Psoas muscle (tissue), 8 donors: ENCODE results near the gene WSCD2. TPM values are rescaled to one million over a fixed set of nuclear protein-coding genes. Genes with fewer than 3 reads are reported as not detected.

Experiments
- ATAC-seq, 4 donors: fragments of 200-7000 bp; cut with Tn5 transposase; one replicate each; pipeline ENCODE4 v1.9.1; 2020; ENCODE audit warnings: moderate library complexity in 3 of 4, mild to moderate bottlenecking in 2 of 4
- DNase-seq, 2 donors: peaks; one replicate each; pipeline ENCODE4 v3.0.0-alpha.2; 2020
- H3K27ac ChIP-seq: fragments of 200-600 bp; one replicate; pipeline ENCODE4 v1.8.0; 2022
- H3K27me3 ChIP-seq, 3 donors: fragments of 200-600 bp in 1 of 3; one replicate each; pipeline versions ENCODE4 v1.6.1 to v1.8.0; 2013 to 2022; ENCODE audit warnings: low read length in 2 of 3, mild to moderate bottlenecking in 2 of 3, moderate library complexity in 1 of 3; ENCODE audit not compliant: insufficient read depth in 3 of 3
- H3K36me3 ChIP-seq, 2 donors: fragments of 200-600 bp in 1 of 2; one replicate each; pipeline versions ENCODE4 v1.6.1 to v1.8.0; 2013 to 2022; ENCODE audit warnings: low read depth in 1 of 2, mild to moderate bottlenecking in 1 of 2, moderate library complexity in 1 of 2; ENCODE audit not compliant: insufficient read depth in 1 of 2
- H3K4me1 ChIP-seq: fragments of 200-600 bp; one replicate; pipeline ENCODE4 v1.8.0; 2022
- H3K4me3 ChIP-seq: fragments of 200-600 bp; one replicate; pipeline ENCODE4 v1.8.0; 2022; ENCODE audit warnings: mild to moderate bottlenecking
- H3K9me3 ChIP-seq: fragments of 200-600 bp; one replicate; pipeline ENCODE4 v1.8.0; 2022
- CTCF ChIP-seq: fragments of 200-600 bp; IDR thresholded peaks from one replicate; pipeline ENCODE4 v1.8.0; 2022; ENCODE audit warnings: antibody characterized with exemption
- WGBS, 3 donors: extraction: QIAGEN DNeasy Blood & Tissue Kit; methylation state at CpG; one replicate each; pipeline versions ENCODE4 v1.1.6 to v1.1.7; 2013; 5-methylcytosine and 5-hydroxymethylcytosine counted together
- intact Hi-C, 2 donors: fragments of 100-400 bp; cut with DNase I; formaldehyde crosslinking; loops; one replicate each; pipeline versions ENCODE4 v1.11.0 to v1.14.2; 2022
- polyA plus RNA-seq, 3 donors: library from polyadenylated mRNA; stranded (reverse); fragments of 200-250 nt; gene quantifications; one replicate each; pipeline ENCODE4 v1.2.3, GENCODE V29; 2013
- total RNA-seq, 4 donors: library from RNA; stranded (reverse); fragmentation: NEBNext Ultra II Directional in 2 of 4; extraction: Animal tissue kit (Norgen Biotek cat#: 25700) in 2 of 4; gene quantifications; one replicate each; pipeline versions ENCODE4 v1.2.1 to v1.2.4, GENCODE V29; 2021 to 2023
- donor health status: healthy with polysubstance abuse.
- donor health status: DM: no; HTN: no; CAD: no; lungs with moderate emphysema.
- donor health status: Bipolar disorder and iron deficiency.
- donor health status: healthy.
- donor health status: DM: yes; HTN: yes; CAD: no.
- donor health status: DM: no; HTN: no; CAD: no.
- donor health status: DM: no; HTN: no; CAD: no.
- donor health status: DM: yes; HTN: yes; CAD: no.

The WSCD2 gene
- total and polyA plus RNA-seq, 7 donors = 0.01 to 0.21 TPM; not detected in 5

- Histone ChIP-seq H3K27ac (no peak overlapping the region), H3K4me3 (no peak overlapping the region), H3K36me3 (no peaks in the 10 kb centered on the region), H3K4me1 (no peaks in the 10 kb centered on the region), H3K9me3 (no peaks in the 10 kb centered on the region), H3K27me3 (peaks cover 0 to 2% (median 0%) of the 10 kb centered on the region in 3 donors)
- WGBS, 3 donors = 56 to 67% (median 63%) methylated on average over 3 of the region's 3 CpGs
- no peak for TF ChIP-seq CTCF
- DNase-seq (no peak), ATAC-seq (no peak)
- intact Hi-C loops = no loop called here
Observed at GRCh38 chr12:108148521-108149074, 19.5 kb downstream of the WSCD2 start.

- H3K27me3 ChIP-seq = no peaks in the 10 kb centered on the region
- no peaks in the 10 kb centered on the region for H3K9me3 ChIP-seq
- no peak for TF ChIP-seq CTCF
- H3K27ac ChIP-seq = no peak overlapping the region
- no peak for DNase-seq
- intact Hi-C loops = no loop called here
- H3K36me3 ChIP-seq = no peaks in the 10 kb centered on the region
- no peak for ATAC-seq
- H3K4me1 ChIP-seq = no peaks in the 10 kb centered on the region
- WGBS, 3 donors = 83 to 88% (median 86%) methylated on average over 7 of the region's 7 CpGs
- H3K4me3 ChIP-seq = no peak overlapping the region
Observed at GRCh38 chr12:108150436-108150835, 21.3 kb downstream of the WSCD2 start.

DNA sequence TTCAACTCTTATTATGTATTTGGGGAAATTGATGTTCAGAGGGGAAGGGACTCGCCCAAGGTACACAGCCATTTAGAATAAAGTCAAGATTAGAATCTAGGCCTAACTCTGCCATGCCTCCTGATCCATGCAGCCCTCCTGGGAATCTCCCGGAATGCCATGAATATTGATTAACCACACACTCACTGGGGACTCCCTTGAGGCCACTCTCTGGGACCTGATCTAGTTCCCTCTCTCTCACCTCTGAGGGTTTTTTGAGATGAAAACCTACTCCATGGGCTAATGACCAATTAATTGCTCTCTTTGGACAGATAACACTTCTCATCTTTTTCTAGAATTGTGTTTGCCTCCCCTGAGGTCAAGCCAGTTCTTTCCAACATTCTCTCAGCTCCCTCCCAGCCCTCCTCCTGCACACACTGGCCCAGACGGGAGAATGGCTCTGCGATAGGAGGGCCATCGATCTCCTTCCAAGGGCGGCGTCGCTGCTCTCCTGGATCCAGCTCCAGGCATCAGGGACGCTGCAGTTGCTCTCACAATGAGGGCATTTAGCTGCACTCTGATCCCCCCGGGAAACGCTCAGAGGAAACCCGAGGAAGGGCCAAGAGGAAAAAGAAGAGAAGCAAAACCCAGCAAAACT lies 22.6 kb downstream of the WSCD2 start:
- DNase-seq = no peak
- intact Hi-C loops = no loop called here
- WGBS, 3 donors = 18 to 22% (median 21%) methylated on average over 12 of the region's 12 CpGs
- Histone ChIP-seq H3K27ac (no peak overlapping the region), H3K27me3 (no peaks in the 10 kb centered on the region), H3K4me3 (no peak overlapping the region), H3K9me3 (no peaks in the 10 kb centered on the region), H3K36me3 (no peaks in the 10 kb centered on the region), H3K4me1 (no peaks in the 10 kb centered on the region)
- ATAC-seq = no peak
- TF ChIP-seq CTCF = no peak

- H3K27ac ChIP-seq = no peak overlapping the region
- intact Hi-C loops = no loop called here
- WGBS, 3 donors = 66 to 76% (median 74%) methylated on average over 4 of the region's 4 CpGs
- no peak overlapping the region for H3K4me3 ChIP-seq
- H3K4me1 ChIP-seq = no peaks in the 10 kb centered on the region
- no peaks in the 10 kb centered on the region for H3K27me3 ChIP-seq
- H3K9me3 ChIP-seq = no peaks in the 10 kb centered on the region
- no peak for ATAC-seq
- no peak for DNase-seq
- TF ChIP-seq CTCF = no peak
- H3K36me3 ChIP-seq = no peaks in the 10 kb centered on the region
Observed at GRCh38 chr12:108152170-108152538, 23.1 kb downstream of the WSCD2 start.

DNA sequence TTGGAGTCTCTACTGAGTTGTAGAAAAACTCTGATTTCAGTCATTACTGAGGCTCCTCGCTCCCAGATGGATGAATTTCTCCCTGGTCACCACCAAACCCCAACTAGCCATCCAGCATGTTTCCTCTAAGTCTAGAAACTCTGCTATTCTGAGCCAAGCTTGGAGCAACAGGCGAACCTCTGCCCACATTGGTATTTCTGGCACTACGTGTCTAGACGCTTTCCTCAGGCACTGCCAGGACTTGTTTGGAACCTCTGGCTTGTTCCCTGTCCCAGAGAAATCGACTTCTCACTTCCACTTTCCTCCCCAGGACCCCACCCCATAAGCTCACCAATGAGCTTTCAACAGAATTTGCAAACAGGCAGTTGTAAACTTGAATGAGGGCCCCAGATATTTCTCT lies 27.6 kb downstream of the WSCD2 start:
- TF ChIP-seq CTCF = no peak
- DNase-seq (no peak), ATAC-seq (no peak)
- H3K36me3 ChIP-seq = no peaks in the 10 kb centered on the region
- H3K9me3 ChIP-seq = no peaks in the 10 kb centered on the region
- H3K27ac ChIP-seq = no peak overlapping the region
- no peaks in the 10 kb centered on the region for H3K4me1 ChIP-seq
- WGBS, 3 donors = 26 to 52% (median 34%) methylated on average over 5 of the region's 5 CpGs
- H3K27me3 ChIP-seq = no peaks in the 10 kb centered on the region
- intact Hi-C loops = no loop called here
- no peak overlapping the region for H3K4me3 ChIP-seq
